Epithelial cell of esophagus (primary cell): Measurements from ENCODE around the gene TANC1.

Experiments
- DNase-seq: peaks from one replicate; pipeline ENCODE4 v3.0.0; 2010; ENCODE audit warnings: low read depth
- H3K4me3 ChIP-seq: 2 replicates; pipeline ENCODE4 v1.5.1; 2011; ENCODE audit warnings: mild to moderate bottlenecking, low read length, control low read depth
- TF ChIP-seq, protein P1 (sequence below): IDR thresholded peaks from 2 replicates; pipeline ENCODE4 v1.5.1; 2011; ENCODE audit warnings: low read depth, mild to moderate bottlenecking, low read length, control low read depth, inconsistent platforms; ENCODE audit not compliant: insufficient read depth; ENCODE audit errors: missing control alignments

Gene TANC1

DNA sequence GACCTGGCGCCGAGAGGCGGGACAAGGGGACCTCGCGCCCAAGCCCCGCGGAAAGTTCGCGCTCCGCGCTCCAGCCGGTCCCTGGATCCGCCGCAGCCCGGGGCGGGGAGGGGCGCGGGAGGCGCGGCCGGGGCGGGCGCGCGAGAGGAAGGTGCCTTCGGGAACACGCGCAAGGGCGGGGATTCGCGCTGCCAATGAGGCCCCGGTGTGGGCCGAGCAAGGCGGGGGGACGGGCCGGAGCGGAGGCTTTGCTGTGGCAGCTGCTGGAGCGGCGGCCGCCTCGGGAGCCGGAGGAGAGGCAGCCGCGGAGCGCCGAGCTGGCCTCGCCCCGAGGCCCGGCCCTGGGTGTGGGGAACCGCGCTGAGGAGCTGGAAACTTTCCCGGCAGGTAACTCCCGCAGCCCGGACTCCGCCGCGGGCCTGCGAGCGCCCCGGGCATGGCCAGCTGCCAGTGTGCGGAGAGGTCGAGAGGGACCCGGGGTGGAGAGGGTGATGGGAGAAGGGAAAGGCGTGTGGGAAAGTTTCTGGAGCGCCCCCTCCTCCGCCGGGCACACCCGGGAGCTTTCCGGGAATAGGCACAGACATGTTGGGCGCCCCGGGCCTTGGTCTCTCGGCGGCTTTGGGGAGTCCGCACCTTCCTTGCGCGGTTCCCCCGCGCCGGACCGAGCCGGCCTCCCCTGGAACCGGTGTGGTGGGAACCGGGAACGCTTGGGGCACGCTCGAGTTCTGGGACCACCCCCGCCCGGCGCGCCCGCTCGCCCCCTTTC is at the start of gene TANC1:
Gene TANC1, plus strand, starts transcription at position 245 of the 766 bp plus-strand sequence. CDS start 97,271 bp downstream, outside the sequence.
- TF ChIP-seq, protein P1, sequence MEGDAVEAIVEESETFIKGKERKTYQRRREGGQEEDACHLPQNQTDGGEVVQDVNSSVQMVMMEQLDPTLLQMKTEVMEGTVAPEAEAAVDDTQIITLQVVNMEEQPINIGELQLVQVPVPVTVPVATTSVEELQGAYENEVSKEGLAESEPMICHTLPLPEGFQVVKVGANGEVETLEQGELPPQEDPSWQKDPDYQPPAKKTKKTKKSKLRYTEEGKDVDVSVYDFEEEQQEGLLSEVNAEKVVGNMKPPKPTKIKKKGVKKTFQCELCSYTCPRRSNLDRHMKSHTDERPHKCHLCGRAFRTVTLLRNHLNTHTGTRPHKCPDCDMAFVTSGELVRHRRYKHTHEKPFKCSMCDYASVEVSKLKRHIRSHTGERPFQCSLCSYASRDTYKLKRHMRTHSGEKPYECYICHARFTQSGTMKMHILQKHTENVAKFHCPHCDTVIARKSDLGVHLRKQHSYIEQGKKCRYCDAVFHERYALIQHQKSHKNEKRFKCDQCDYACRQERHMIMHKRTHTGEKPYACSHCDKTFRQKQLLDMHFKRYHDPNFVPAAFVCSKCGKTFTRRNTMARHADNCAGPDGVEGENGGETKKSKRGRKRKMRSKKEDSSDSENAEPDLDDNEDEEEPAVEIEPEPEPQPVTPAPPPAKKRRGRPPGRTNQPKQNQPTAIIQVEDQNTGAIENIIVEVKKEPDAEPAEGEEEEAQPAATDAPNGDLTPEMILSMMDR: no peak
- DNase-seq: peak; percentile 96
- H3K4me3 ChIP-seq: peak within 1 kb of the TSS; percentile 81

- DNase-seq: no peak
- TF ChIP-seq, protein P1: no peak
These were observed 46.6 kb upstream of the TANC1 start for GRCh38 chr2:158921599-158922408.

GRCh38 chr2:158922601-158923000 is 45.8 kb upstream of the TANC1 start:
- no peak for DNase-seq
- TF ChIP-seq, protein P1: no peak
- H3K4me3 ChIP-seq: no peak overlapping the region

More at GRCh38 chr2:158921599-158922408, 46.6 kb upstream of the TANC1 start:
- H3K4me3 ChIP-seq: no peak overlapping the region

GRCh38 chr2:158923180-158923594 is 45.3 kb upstream of the TANC1 start:
- no peak for DNase-seq
- H3K4me3 ChIP-seq: no peak overlapping the region
- TF ChIP-seq, protein P1: no peak

- DNase-seq: no peak
- H3K4me3 ChIP-seq: no peak overlapping the region
- TF ChIP-seq, protein P1: no peak
These were observed 44.8 kb upstream of the TANC1 start for GRCh38 chr2:158923641-158924040.

DNA sequence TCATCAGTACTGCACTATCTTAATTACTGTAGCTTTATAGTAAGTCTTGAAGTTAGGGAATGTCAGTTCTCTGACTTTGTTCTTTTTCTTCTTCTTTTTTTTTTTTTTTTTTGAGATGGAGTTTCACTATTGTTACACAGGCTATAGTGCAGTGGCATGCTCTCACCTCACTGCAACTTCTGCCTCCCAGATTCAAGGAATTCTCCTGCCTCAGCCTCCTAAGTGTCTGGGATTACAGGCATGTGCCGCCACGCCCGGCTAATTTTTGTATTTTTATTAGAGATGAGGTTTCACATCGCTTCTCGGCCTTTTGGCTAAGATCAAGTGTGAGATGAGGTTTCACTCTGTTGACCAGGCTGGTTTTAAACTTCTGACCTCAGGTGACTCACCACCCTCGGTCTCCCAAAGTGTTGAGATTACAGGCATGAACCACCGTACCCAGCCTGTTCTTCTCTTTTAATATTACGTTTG is 41.9 kb upstream of the TANC1 start:
- H3K4me3 ChIP-seq: no peak overlapping the region
- DNase-seq: peak; percentile 75
- TF ChIP-seq, protein P1: no peak
